ENCODE data around the gene GADD45A. TPM values are rescaled to one million over a fixed set of nuclear protein-coding genes. Genes with fewer than 3 reads are reported as not detected.
A peak's percentile ranks its signal among the peaks of the same experiment; 100 is the strongest.

GADD45A gene
- total RNA-seq, 2 experiments from 2014 or later: 36.2 to 39.1 TPM

- peaks cover 22% of the 10 kb centered on the region for H3K36me3 Mint-ChIP-seq
These were observed 1.1 kb upstream of the GADD45A start for GRCh38 chr1:67683766-67684525.

GRCh38 chr1:67684526-67685066 is 405 bp upstream of the GADD45A start:
- no peak for DNase-seq
- ChIA-PET POLR2A (interaction anchor here (0.8 to 3.6 kb wide), 15 partner anchors 11 to 760 kb away, joined by 3 to 32 read pairs (median 4); partner anchors contain the start of genes DNAI4, MIER1 and SERBP1), CTCF (interaction anchor here (1.1 to 7.3 kb wide), 7 partner anchors 16 to 150 kb away, joined by 3 to 41 read pairs (median 6); no protein-coding TSS in a partner anchor)
- Mint-ChIP-seq H3K27ac (peak overlapping the region; percentile 96), H3K9me3 (no peaks in the 10 kb centered on the region), H3K36me3 (peaks cover 22% of the 10 kb centered on the region), H3K27me3 (no peaks in the 10 kb centered on the region), H3K4me1 (ENCODE audit: low read depth) (peaks cover 47% of the 10 kb centered on the region), H3K4me3 (peak overlapping the region; percentile 92)
- intact Hi-C loops (cut with micrococcal nuclease): loop anchor here (1.0 to 10.0 kb wide), 13 partner anchors 16 to 1400 kb away; partner anchors contain the start of gene SERBP1

More at GRCh38 chr1:67683766-67684525, 1.1 kb upstream of the GADD45A start:
- peak overlapping the region; percentile 92 for H3K4me3 Mint-ChIP-seq
- H3K4me1 Mint-ChIP-seq (ENCODE audit: low read depth): peaks cover 46% of the 10 kb centered on the region
- CTCF ChIA-PET: interaction anchor here (1.2 to 7.3 kb wide), 7 partner anchors 17 to 149 kb away, joined by 3 to 41 read pairs (median 6); no protein-coding TSS in a partner anchor
- intact Hi-C loops (cut with micrococcal nuclease): loop anchor here (1.0 to 10.0 kb wide), 14 partner anchors 17 to 1399 kb away; partner anchors contain the start of gene SERBP1
- H3K27me3 Mint-ChIP-seq: no peaks in the 10 kb centered on the region
- DNase-seq: peak; percentile 74
- no peaks in the 10 kb centered on the region for H3K9me3 Mint-ChIP-seq
- POLR2A ChIA-PET: interaction anchor here (0.9 to 3.6 kb wide), 11 partner anchors 10 to 512 kb away, joined by 3 to 32 read pairs (median 7); partner anchors contain the start of gene SERBP1
- peak overlapping the region; percentile 96 for H3K27ac Mint-ChIP-seq

- intact Hi-C loops (cut with micrococcal nuclease): loop anchor here (1.0 to 10.0 kb wide), 9 partner anchors 15 to 1401 kb away; no protein-coding TSS in a partner anchor
- DNase-seq: peak; percentile 69
- ChIA-PET CTCF (interaction anchor here (1.1 to 7.3 kb wide), 7 partner anchors 15 to 151 kb away, joined by 3 to 41 read pairs (median 6); no protein-coding TSS in a partner anchor), POLR2A (interaction anchor here (0.6 to 3.6 kb wide), 15 partner anchors 10 to 761 kb away, joined by 3 to 32 read pairs (median 4); partner anchors contain the start of genes DNAI4, MIER1 and SERBP1)
- Mint-ChIP-seq H3K27me3 (no peaks in the 10 kb centered on the region), H3K4me1 (ENCODE audit: low read depth) (peaks cover 47% of the 10 kb centered on the region), H3K36me3 (peaks cover 22% of the 10 kb centered on the region), H3K9me3 (no peaks in the 10 kb centered on the region), H3K27ac (peak overlapping the region; percentile 96), H3K4me3 (peak overlapping the region; percentile 92)
These were observed 711 bp downstream of the GADD45A start for GRCh38 chr1:67685558-67686266.

GRCh38 chr1:67686267-67687197 is 1.5 kb downstream of the GADD45A start:
- DNase-seq: peak; percentile 76
- peaks cover 47% of the 10 kb centered on the region for H3K4me1 Mint-ChIP-seq (ENCODE audit: low read depth)
- CTCF ChIA-PET: interaction anchor here (0.7 to 7.3 kb wide), 6 partner anchors 15 to 152 kb away, joined by 3 to 41 read pairs (median 5); no protein-coding TSS in a partner anchor
- intact Hi-C loops (cut with micrococcal nuclease): loop anchor here (1.0 to 10.0 kb wide), 4 partner anchors 50 to 1402 kb away; no protein-coding TSS in a partner anchor
- peaks cover 22% of the 10 kb centered on the region for H3K36me3 Mint-ChIP-seq
- no peaks in the 10 kb centered on the region for H3K9me3 Mint-ChIP-seq
- POLR2A ChIA-PET: interaction anchor here (0.7 to 3.6 kb wide), 9 partner anchors 9 to 636 kb away, joined by 3 to 32 read pairs (median 9); partner anchors contain the start of gene SERBP1
- peak overlapping the region; percentile 92 for H3K4me3 Mint-ChIP-seq
- no peaks in the 10 kb centered on the region for H3K27me3 Mint-ChIP-seq
- peak overlapping the region; percentile 96 for H3K27ac Mint-ChIP-seq

GRCh38 chr1:67687198-67687545 is 2.2 kb downstream of the GADD45A start:
- Mint-ChIP-seq H3K27me3 (no peaks in the 10 kb centered on the region), H3K9me3 (no peaks in the 10 kb centered on the region), H3K4me1 (ENCODE audit: low read depth) (peaks cover 45% of the 10 kb centered on the region), H3K27ac (peak overlapping the region; percentile 96), H3K4me3 (peak overlapping the region; percentile 92), H3K36me3 (peaks cover 22% of the 10 kb centered on the region)
- intact Hi-C loops (cut with micrococcal nuclease): loop anchor here (10.0 kb wide), 3 partner anchors 152 to 1402 kb away; no protein-coding TSS in a partner anchor
- CTCF ChIA-PET: interaction anchor here (0.7 to 7.3 kb wide), 5 partner anchors 43 to 126 kb away, joined by 3 to 41 read pairs (median 3); no protein-coding TSS in a partner anchor
- no peak for DNase-seq
- POLR2A ChIA-PET: interaction anchor here (0.7 to 3.6 kb wide), 4 partner anchors 8 to 637 kb away, joined by 3 to 32 read pairs (median 6); partner anchors contain the start of gene SERBP1

GRCh38 chr1:67687649-67688048 is 2.6 kb downstream of the GADD45A start:
- H3K4me1 Mint-ChIP-seq (ENCODE audit: low read depth): peaks cover 42% of the 10 kb centered on the region
- H3K4me3 Mint-ChIP-seq: no peak overlapping the region
- peak overlapping the region; percentile 43 for H3K27ac Mint-ChIP-seq
- no peaks in the 10 kb centered on the region for H3K27me3 Mint-ChIP-seq
- ChIA-PET CTCF (interaction anchor here (1.1 to 7.3 kb wide), 3 partner anchors 43 to 126 kb away, joined by 3 to 41 read pairs (median 22); no protein-coding TSS in a partner anchor), POLR2A (interaction anchor here (1.2 kb wide), 1 partner anchor 36 kb away, joined by 3 read pairs; no protein-coding TSS in a partner anchor)
- peaks cover 22% of the 10 kb centered on the region for H3K36me3 Mint-ChIP-seq
- DNase-seq: no peak
- H3K9me3 Mint-ChIP-seq: no peaks in the 10 kb centered on the region
- intact Hi-C loops (cut with micrococcal nuclease): loop anchor here (10.0 kb wide), 3 partner anchors 153 to 1403 kb away; no protein-coding TSS in a partner anchor

- Mint-ChIP-seq H3K36me3 (peaks cover 22% of the 10 kb centered on the region), H3K27ac (peak overlapping the region; percentile 14), H3K9me3 (no peaks in the 10 kb centered on the region), H3K27me3 (no peaks in the 10 kb centered on the region), H3K4me3 (no peak overlapping the region), H3K4me1 (ENCODE audit: low read depth) (peaks cover 32% of the 10 kb centered on the region)
- ChIA-PET POLR2A (no interaction called here), CTCF (no interaction called here)
- no peak for DNase-seq
- intact Hi-C loops (cut with micrococcal nuclease): loop anchor here (10.0 kb wide), 3 partner anchors 154 to 1404 kb away; no protein-coding TSS in a partner anchor
These were observed 3.7 kb downstream of the GADD45A start for GRCh38 chr1:67688526-67689219.

- no peak overlapping the region for H3K27ac Mint-ChIP-seq
- intact Hi-C loops (cut with micrococcal nuclease): loop anchor here (10.0 kb wide), 3 partner anchors 155 to 1405 kb away; no protein-coding TSS in a partner anchor
- CTCF ChIA-PET: interaction anchor here (1.3 kb wide), 1 partner anchor 127 kb away, joined by 3 read pairs; no protein-coding TSS in a partner anchor
These were observed 4.4 kb downstream of the GADD45A start for GRCh38 chr1:67689267-67690017.

GRCh38 chr1:67690018-67690363 is 5.0 kb downstream of the GADD45A start:
- Mint-ChIP-seq H3K4me1 (ENCODE audit: low read depth) (peaks cover 20% of the 10 kb centered on the region), H3K4me3 (no peak overlapping the region), H3K27ac (no peak overlapping the region), H3K36me3 (peaks cover 21% of the 10 kb centered on the region), H3K9me3 (no peaks in the 10 kb centered on the region), H3K27me3 (no peaks in the 10 kb centered on the region)
- CTCF ChIA-PET: interaction anchor here (1.2 to 1.3 kb wide), 2 partner anchors 128 to 157 kb away, joined by 3 read pairs; no protein-coding TSS in a partner anchor
- no peak for DNase-seq
- POLR2A ChIA-PET: no interaction called here
- intact Hi-C loops (cut with micrococcal nuclease): no loop called here

More at GRCh38 chr1:67689267-67690017, 4.4 kb downstream of the GADD45A start:
- no peak for DNase-seq
- Mint-ChIP-seq H3K9me3 (no peaks in the 10 kb centered on the region), H3K27me3 (no peaks in the 10 kb centered on the region), H3K36me3 (peaks cover 22% of the 10 kb centered on the region), H3K4me3 (no peak overlapping the region), H3K4me1 (ENCODE audit: low read depth) (peaks cover 25% of the 10 kb centered on the region)
- POLR2A ChIA-PET: no interaction called here

Data from activated CD4-positive, alpha-beta memory T cell treated with anti-CD3 and anti-CD28 coated beads for 36 hours (primary cell).